HCT116 (cell line): ENCODE results near the gene SLC5A12. TPM values are rescaled to one million over a fixed set of nuclear protein-coding genes. Genes with fewer than 3 reads are reported as not detected.

Experiments
- ATAC-seq: fragments of 200-7000 bp; cut with Tn5 transposase; 2 replicates; pipeline ENCODE4 v1.9.1; 2020; ENCODE audit warnings: mild to moderate bottlenecking, moderate library complexity
- BruUV-seq: library from RNA; stranded (reverse); fragments of 400-500 nt; replicated peaks from 2 replicates; lab custom pipeline; 2021; lab: Mats Ljungman, UMichigan
- CTCF ChIA-PET: fragments of 300-600 bp; sonication (Branson Sonifier 250); formaldehyde crosslinking; loops from one replicate; lab custom pipeline; 2021; ENCODE audit warnings: antibody characterized with exemption; lab: Charles Lee
- POLR2A ChIA-PET: fragments of 300-600, 350-600 bp; sonication (Branson Sonifier 250); formaldehyde crosslinking; loops from one replicate; lab custom pipeline; 2021; ENCODE audit warnings: antibody characterized with exemption; lab: Charles Lee
- RAD21 ChIA-PET, 2 experiments: fragments of 300-600 bp; sonication (Branson Sonifier 250); formaldehyde crosslinking; loops; one replicate each; lab custom pipeline; 2023; ENCODE audit warnings: low total read pairs in 2 of 2; ENCODE audit not compliant: uncharacterized antibody in 2 of 2, unreplicated experiment in 2 of 2, low non-redundant PET in 1 of 2; lab: Charles Lee
- DNase-seq: peaks from one replicate; pipeline ENCODE4 v3.0.0-alpha.2; 2010; ENCODE audit warnings: low read depth, low spot score
- H2AFZ ChIP-seq: fragments of 200-600 bp; shearing (Covaris generic), sonication (generic); 2 replicates; pipeline ENCODE4 v1.6.1; 2017; ENCODE audit warnings: low read depth, mixed run types, mixed read lengths, antibody characterized with exemption, low read length; ENCODE audit not compliant: poor library complexity, severe bottlenecking
- H3K27ac ChIP-seq: 2 replicates; pipeline ENCODE4 v1.5.1; 2012; ENCODE audit warnings: low read depth, low read length
- H3K27me3 ChIP-seq: fragments of 200-600 bp; sonication (generic); 2 replicates; pipeline ENCODE4 v1.6.1; 2016; ENCODE audit warnings: mixed run types, low read length, mixed read lengths; ENCODE audit not compliant: insufficient read depth
- H3K36me3 ChIP-seq, 2 experiments: fragments of 200-500 bp in 1 of 2; fragments of 200-600 bp in 1 of 2; sonication (Bioruptor generic) in 1 of 2; sonication (generic) in 1 of 2; 2 replicates each; pipeline versions ENCODE4 v1.5.1 to v1.6.1; 2014 to 2016; ENCODE audit warnings: low read length in 2 of 2, inconsistent platforms in 1 of 2, mixed read lengths in 1 of 2, mixed run types in 1 of 2; ENCODE audit not compliant: insufficient read depth in 2 of 2, control insufficient read depth in 1 of 2
- H3K4me1 ChIP-seq, 2 experiments: fragments of 200-600 bp in 1 of 2; sonication (generic) in 1 of 2; 2 replicates each; pipeline versions ENCODE4 v1.5.1 to v1.6.1; 2012 to 2017; ENCODE audit warnings: low read length in 2 of 2, inconsistent platforms in 1 of 2, mild to moderate bottlenecking in 1 of 2, mixed read lengths in 1 of 2, mixed run types in 1 of 2, moderate library complexity in 1 of 2; ENCODE audit not compliant: insufficient read depth in 2 of 2, control insufficient read depth in 1 of 2
- H3K4me2 ChIP-seq: fragments of 200-600 bp; sonication (generic); 2 replicates; pipeline ENCODE4 v1.6.1; 2017; ENCODE audit warnings: mixed run types, low read length, mixed read lengths
- H3K4me3 ChIP-seq, 2 experiments: fragments of 200-600 bp in 1 of 2; sonication (generic) in 1 of 2; replicated peaks in 1 of 2; 2 replicates each; pipeline ENCODE4 v1.5.1; 2011 to 2016; ENCODE audit warnings: low read length in 2 of 2, control low read depth in 1 of 2, low read depth in 1 of 2, mild to moderate bottlenecking in 1 of 2, mixed read lengths in 1 of 2, mixed run types in 1 of 2
- H3K79me2 ChIP-seq: fragments of 200-600 bp; sonication (generic); 2 replicates; pipeline ENCODE4 v1.6.1; 2017; ENCODE audit warnings: mild to moderate bottlenecking, mixed run types, low read length, moderate library complexity, mixed read lengths; ENCODE audit not compliant: insufficient read depth
- H3K9ac ChIP-seq: fragments of 200-600 bp; sonication (generic); 2 replicates; pipeline ENCODE4 v1.6.1; 2016; ENCODE audit warnings: low read length, mixed read lengths
- H3K9me2 ChIP-seq: fragments of 200-600 bp; sonication (generic), shearing (Covaris generic); 2 replicates; pipeline ENCODE4 v1.6.1; 2017; ENCODE audit warnings: mixed run types, mild to moderate bottlenecking, moderate library complexity; ENCODE audit not compliant: insufficient read depth
- H3K9me3 ChIP-seq, 2 experiments: fragments of 200-500 bp in 1 of 2; fragments of 200-600 bp in 1 of 2; sonication (Bioruptor generic) in 1 of 2; sonication (generic) in 1 of 2; 2 replicates each; pipeline ENCODE4 v1.6.1; 2014 to 2017; ENCODE audit warnings: low read length in 2 of 2, mixed read lengths in 2 of 2, inconsistent platforms in 1 of 2, low read depth in 1 of 2, mild to moderate bottlenecking in 1 of 2, mixed run types in 1 of 2, moderate library complexity in 1 of 2; ENCODE audit not compliant: control insufficient read depth in 1 of 2, insufficient read depth in 1 of 2
- H4K20me1 ChIP-seq: fragments of 200-600 bp; sonication (generic), shearing (Covaris generic); 2 replicates; pipeline ENCODE4 v1.6.1; 2017; ENCODE audit warnings: mixed run types, mild to moderate bottlenecking, moderate library complexity; ENCODE audit not compliant: insufficient read depth
- EZH2 ChIP-seq: fragments of 200-600 bp; sonication (generic); IDR thresholded peaks from 2 replicates; pipeline ENCODE4 v1.6.1; 2017; ENCODE audit warnings: antibody characterized with exemption, mixed run types
- FOSL1 ChIP-seq: IDR thresholded peaks from 2 replicates; pipeline ENCODE4 v1.6.1; 2012; ENCODE audit warnings: low read depth
- JUND ChIP-seq: IDR thresholded peaks from 2 replicates; pipeline ENCODE4 v1.6.1; 2012
- POLR2A ChIP-seq: IDR thresholded peaks from 2 replicates; pipeline ENCODE4 v1.7.0; 2011; ENCODE audit warnings: borderline replicate concordance; ENCODE audit not compliant: insufficient read depth, insufficient read length; ENCODE audit errors: extremely low read depth
- POLR2AphosphoS5 ChIP-seq: IDR thresholded peaks from 2 replicates; pipeline ENCODE4 v1.6.1; 2011; ENCODE audit warnings: mild to moderate bottlenecking, low read depth, low read length, moderate library complexity
- SIN3A ChIP-seq: IDR thresholded peaks from 2 replicates; pipeline ENCODE4 v1.6.1; 2012; ENCODE audit warnings: low read depth
- SP1 ChIP-seq: IDR thresholded peaks from 2 replicates; pipeline ENCODE4 v1.6.1; 2012; ENCODE audit warnings: low read depth
- YY1 ChIP-seq: IDR thresholded peaks from 2 replicates; pipeline ENCODE4 v1.6.1; 2011; ENCODE audit warnings: low read length, low read depth, moderate library complexity, mild to moderate bottlenecking; ENCODE audit not compliant: insufficient replicate concordance; ENCODE audit errors: extremely low read depth
- ZBTB33 ChIP-seq: IDR thresholded peaks from 2 replicates; pipeline ENCODE4 v1.6.1; 2011; ENCODE audit warnings: mild to moderate bottlenecking, low read length, moderate library complexity; ENCODE audit not compliant: insufficient replicate concordance; ENCODE audit errors: extremely low read depth
- ZNF274 ChIP-seq: fragments of 200-500 bp; sonication (Bioruptor generic); IDR thresholded peaks from 2 replicates; pipeline ENCODE4 v1.6.1; 2014; ENCODE audit warnings: mild to moderate bottlenecking, low read depth, low read length, inconsistent platforms
- intact Hi-C: fragments of 100-400 bp; cut with micrococcal nuclease; formaldehyde crosslinking; loops from 2 replicates; pipeline ENCODE4 v1.10.0; 2022
- total RNA-seq: library from RNA; stranded (reverse); gene quantifications from one replicate; pipeline ENCODE4 v1.2.1, GENCODE V29; 2021; ENCODE audit not compliant: unreplicated experiment
- TF ChIP-seq, protein P1 (sequence below), 3 experiments: fragments of 200-600 bp in 1 of 3; sonication (generic) in 1 of 3; IDR thresholded peaks in 2 of 3; conservative IDR thresholded peaks in 1 of 3; 2 replicates each; pipeline ENCODE4 v1.5.1; 2012 to 2017; ENCODE audit warnings: low read depth in 2 of 3, low read length in 2 of 3, antibody characterized with exemption in 1 of 3, borderline replicate concordance in 1 of 3, control low read depth in 1 of 3, mild to moderate bottlenecking in 1 of 3, mixed read lengths in 1 of 3, mixed run types in 1 of 3, moderate library complexity in 1 of 3; ENCODE audit not compliant: insufficient read depth in 1 of 3
- TF ChIP-seq, protein P2 (sequence below): IDR thresholded peaks from 2 replicates; pipeline ENCODE4 v1.6.1; 2012

The SLC5A12 gene
- total RNA-seq, 1 experiment from 2014 or later: not detected

DNA sequence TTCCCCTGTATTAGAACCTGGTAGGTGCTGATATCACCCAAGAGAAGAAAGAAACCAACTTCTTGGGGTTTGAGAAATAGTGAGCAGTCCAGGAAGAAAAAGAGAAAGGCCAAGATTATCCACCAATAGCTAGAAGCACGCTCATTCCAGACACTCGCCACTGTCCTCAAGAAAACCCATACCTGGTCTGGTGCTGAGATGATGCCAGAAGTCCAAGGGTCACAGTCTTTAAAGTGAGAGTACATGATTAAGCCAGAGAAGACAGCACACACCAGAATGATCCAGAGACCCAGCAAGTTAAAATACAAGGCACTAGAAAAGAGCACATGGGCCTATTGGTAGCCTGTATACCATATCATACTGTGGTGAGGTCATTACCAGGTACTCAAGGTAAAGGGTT is 23.6 kb downstream of the SLC5A12 start:
- Histone ChIP-seq H3K4me1 (no peaks in the 10 kb centered on the region), H3K27ac (no peak overlapping the region), H3K9me2 (no peaks in the 10 kb centered on the region), H3K9ac (no peak overlapping the region), H3K4me3 (no peak overlapping the region), H3K36me3 (no peaks in the 10 kb centered on the region), H3K27me3 (no peaks in the 10 kb centered on the region), H3K9me3 (peaks cover 0 to 3% of the 10 kb centered on the region in 2 experiments; a peak in 3 of 4 replicates), H4K20me1 (no peaks in the 10 kb centered on the region), H2AFZ (no peak overlapping the region), H3K4me2 (no peak overlapping the region), H3K79me2 (no peaks in the 10 kb centered on the region)
- DNase-seq (no peak), ATAC-seq (no peak)
- CTCF ChIA-PET: no interaction called here
- TF ChIP-seq POLR2A (no peak), JUND (no peak), YY1 (no peak), SP1 (no peak), POLR2AphosphoS5 (no peak)
- TF ChIP-seq, protein P1, sequence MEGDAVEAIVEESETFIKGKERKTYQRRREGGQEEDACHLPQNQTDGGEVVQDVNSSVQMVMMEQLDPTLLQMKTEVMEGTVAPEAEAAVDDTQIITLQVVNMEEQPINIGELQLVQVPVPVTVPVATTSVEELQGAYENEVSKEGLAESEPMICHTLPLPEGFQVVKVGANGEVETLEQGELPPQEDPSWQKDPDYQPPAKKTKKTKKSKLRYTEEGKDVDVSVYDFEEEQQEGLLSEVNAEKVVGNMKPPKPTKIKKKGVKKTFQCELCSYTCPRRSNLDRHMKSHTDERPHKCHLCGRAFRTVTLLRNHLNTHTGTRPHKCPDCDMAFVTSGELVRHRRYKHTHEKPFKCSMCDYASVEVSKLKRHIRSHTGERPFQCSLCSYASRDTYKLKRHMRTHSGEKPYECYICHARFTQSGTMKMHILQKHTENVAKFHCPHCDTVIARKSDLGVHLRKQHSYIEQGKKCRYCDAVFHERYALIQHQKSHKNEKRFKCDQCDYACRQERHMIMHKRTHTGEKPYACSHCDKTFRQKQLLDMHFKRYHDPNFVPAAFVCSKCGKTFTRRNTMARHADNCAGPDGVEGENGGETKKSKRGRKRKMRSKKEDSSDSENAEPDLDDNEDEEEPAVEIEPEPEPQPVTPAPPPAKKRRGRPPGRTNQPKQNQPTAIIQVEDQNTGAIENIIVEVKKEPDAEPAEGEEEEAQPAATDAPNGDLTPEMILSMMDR (IDR thresholded peaks at IDR 0.05 in 2 of 3, conservative IDR thresholded peaks at IDR 0.05 in 1 of 3; ENCODE audit: borderline replicate concordance in 1 of 3, insufficient read depth in 1 of 3, low read depth in 2 of 3, low read length in 2 of 3): no peak
- intact Hi-C loops: no loop called here
- no TSS peak for BruUV-seq
- POLR2A ChIA-PET: no interaction called here
- RAD21 ChIA-PET: no interaction called here

- Histone ChIP-seq H3K4me1 (no peaks in the 10 kb centered on the region), H3K4me2 (no peak overlapping the region), H3K27me3 (no peaks in the 10 kb centered on the region), H3K9me2 (no peaks in the 10 kb centered on the region), H3K9me3 (peaks cover 3 to 9% of the 10 kb centered on the region in 2 experiments; a peak in 3 of 4 replicates), H3K79me2 (no peaks in the 10 kb centered on the region), H2AFZ (no peak overlapping the region), H3K9ac (no peak overlapping the region), H4K20me1 (no peaks in the 10 kb centered on the region), H3K4me3 (no peak overlapping the region), H3K36me3 (no peaks in the 10 kb centered on the region), H3K27ac (no peak overlapping the region)
- intact Hi-C loops: no loop called here
- ChIA-PET RAD21 (no interaction called here), POLR2A (no interaction called here), CTCF (no interaction called here)
- ATAC-seq (no peak), DNase-seq (no peak)
- BruUV-seq: no TSS peak
- TF ChIP-seq POLR2A (no peak), ZBTB33 (no peak), EZH2 (no peak), SIN3A (no peak), ZNF274 (no peak), FOSL1 (no peak)
- TF ChIP-seq, protein P2, sequence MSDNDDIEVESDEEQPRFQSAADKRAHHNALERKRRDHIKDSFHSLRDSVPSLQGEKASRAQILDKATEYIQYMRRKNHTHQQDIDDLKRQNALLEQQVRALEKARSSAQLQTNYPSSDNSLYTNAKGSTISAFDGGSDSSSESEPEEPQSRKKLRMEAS: no peak
Measured at GRCh38 chr11:26696330-26696729, 25.5 kb downstream of the SLC5A12 start.
